Loucy (cell line): ENCODE measurements around the gene IL1F10.

Experiments
- H2AFZ ChIP-seq: fragments of 200-600 bp; sonication (generic); 2 replicates; pipeline ENCODE4 v1.6.0; 2016; ENCODE audit warnings: antibody characterized with exemption, mild to moderate bottlenecking, low read length, moderate library complexity
- H3F3A ChIP-seq: fragments of 200-600 bp; 2 replicates; pipeline ENCODE4 v1.6.0; 2016; ENCODE audit warnings: antibody characterized with exemption, low read depth, mild to moderate bottlenecking
- H3K27me3 ChIP-seq: fragments of 200-600 bp; sonication (generic); 2 replicates; pipeline ENCODE4 v1.6.1; 2014; ENCODE audit warnings: low read length, mild to moderate bottlenecking; ENCODE audit not compliant: insufficient read depth, poor library complexity, severe bottlenecking
- H3K36me3 ChIP-seq: fragments of 200-600 bp; sonication (generic); 2 replicates; pipeline ENCODE4 v1.6.1; 2016; ENCODE audit warnings: low read length; ENCODE audit not compliant: insufficient read depth
- H3K4me1 ChIP-seq: fragments of 200-600 bp; sonication (generic); 2 replicates; pipeline ENCODE4 v1.5.1; 2014; ENCODE audit warnings: low read length, mild to moderate bottlenecking; ENCODE audit not compliant: insufficient read depth, poor library complexity, severe bottlenecking
- H3K4me2 ChIP-seq: fragments of 200-600 bp; sonication (generic); 2 replicates; pipeline ENCODE4 v1.6.0; 2014; ENCODE audit warnings: antibody characterized with exemption, low read length, low read depth, mild to moderate bottlenecking; ENCODE audit not compliant: poor library complexity, severe bottlenecking
- H3K4me3 ChIP-seq: fragments of 200-600 bp; sonication (generic); 2 replicates; pipeline ENCODE4 v1.5.1; 2014; ENCODE audit warnings: low read length, mild to moderate bottlenecking, mixed read lengths; ENCODE audit not compliant: poor library complexity, severe bottlenecking
- H3K79me2 ChIP-seq: fragments of 200-600 bp; sonication (generic); 2 replicates; pipeline ENCODE4 v1.6.1; 2014; ENCODE audit warnings: low read length; ENCODE audit not compliant: insufficient read depth
- H3K9ac ChIP-seq: fragments of 200-600 bp; sonication (generic); 2 replicates; pipeline ENCODE4 v1.6.0; 2014; ENCODE audit warnings: mild to moderate bottlenecking, low read depth, low read length, moderate library complexity; ENCODE audit not compliant: poor library complexity, severe bottlenecking
- H3K9me2 ChIP-seq: fragments of 200-600 bp; sonication (generic); replicated peaks from 2 replicates; pipeline ENCODE4 v1.6.1; 2016; ENCODE audit warnings: low read depth, low read length, mixed read lengths
- H3K9me3 ChIP-seq: fragments of 200-600 bp; sonication (generic); 2 replicates; pipeline ENCODE4 v1.6.1; 2014; ENCODE audit warnings: mild to moderate bottlenecking, antibody characterized with exemption, low read length, low read depth; ENCODE audit not compliant: insufficient read depth
- H4K20me1 ChIP-seq: fragments of 200-600 bp; sonication (generic); 2 replicates; pipeline ENCODE4 v1.6.0; 2014; ENCODE audit warnings: antibody characterized with exemption, low read length, mild to moderate bottlenecking; ENCODE audit not compliant: insufficient read depth, poor library complexity, severe bottlenecking
- EZH2phosphoT487 ChIP-seq: fragments of 200-600 bp; IDR thresholded peaks from 2 replicates; pipeline ENCODE4 v1.6.1; 2018; ENCODE audit warnings: antibody characterized with exemption, mild to moderate bottlenecking, moderate library complexity, borderline replicate concordance
- TF ChIP-seq, protein P1 (sequence below): fragments of 200-600 bp; sonication (generic); conservative IDR thresholded peaks from 2 replicates; pipeline ENCODE4 v1.5.1; 2014; ENCODE audit warnings: mild to moderate bottlenecking, antibody characterized with exemption, low read length

Gene IL1F10

DNA sequence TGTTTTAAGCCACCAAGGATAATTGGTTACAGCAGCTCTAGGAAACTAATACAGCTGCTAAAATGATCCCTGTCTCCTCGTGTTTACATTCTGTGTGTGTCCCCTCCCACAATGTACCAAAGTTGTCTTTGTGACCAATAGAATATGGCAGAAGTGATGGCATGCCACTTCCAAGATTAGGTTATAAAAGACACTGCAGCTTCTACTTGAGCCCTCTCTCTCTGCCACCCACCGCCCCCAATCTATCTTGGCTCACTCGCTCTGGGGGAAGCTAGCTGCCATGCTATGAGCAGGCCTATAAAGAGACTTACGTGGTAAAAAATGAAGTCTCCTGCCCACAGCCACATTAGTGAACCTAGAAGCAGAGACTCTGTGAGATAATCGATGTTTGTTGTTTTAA lies 3.5 kb upstream of the IL1F10 start:
- Histone ChIP-seq H3K9me3 (no peaks in the 10 kb centered on the region), H3K9ac (no peak overlapping the region), H3K79me2 (no peaks in the 10 kb centered on the region), H3K36me3 (no peaks in the 10 kb centered on the region), H3K27me3 (no peaks in the 10 kb centered on the region), H4K20me1 (no peaks in the 10 kb centered on the region), H3K4me2 (no peak overlapping the region), H3F3A (no peaks in the 10 kb centered on the region), H2AFZ (no peak overlapping the region), H3K9me2 (no peaks in the 10 kb centered on the region), H3K4me3 (no peak overlapping the region), H3K4me1 (no peaks in the 10 kb centered on the region)
- no peak for TF ChIP-seq EZH2phosphoT487
- TF ChIP-seq, protein P1, sequence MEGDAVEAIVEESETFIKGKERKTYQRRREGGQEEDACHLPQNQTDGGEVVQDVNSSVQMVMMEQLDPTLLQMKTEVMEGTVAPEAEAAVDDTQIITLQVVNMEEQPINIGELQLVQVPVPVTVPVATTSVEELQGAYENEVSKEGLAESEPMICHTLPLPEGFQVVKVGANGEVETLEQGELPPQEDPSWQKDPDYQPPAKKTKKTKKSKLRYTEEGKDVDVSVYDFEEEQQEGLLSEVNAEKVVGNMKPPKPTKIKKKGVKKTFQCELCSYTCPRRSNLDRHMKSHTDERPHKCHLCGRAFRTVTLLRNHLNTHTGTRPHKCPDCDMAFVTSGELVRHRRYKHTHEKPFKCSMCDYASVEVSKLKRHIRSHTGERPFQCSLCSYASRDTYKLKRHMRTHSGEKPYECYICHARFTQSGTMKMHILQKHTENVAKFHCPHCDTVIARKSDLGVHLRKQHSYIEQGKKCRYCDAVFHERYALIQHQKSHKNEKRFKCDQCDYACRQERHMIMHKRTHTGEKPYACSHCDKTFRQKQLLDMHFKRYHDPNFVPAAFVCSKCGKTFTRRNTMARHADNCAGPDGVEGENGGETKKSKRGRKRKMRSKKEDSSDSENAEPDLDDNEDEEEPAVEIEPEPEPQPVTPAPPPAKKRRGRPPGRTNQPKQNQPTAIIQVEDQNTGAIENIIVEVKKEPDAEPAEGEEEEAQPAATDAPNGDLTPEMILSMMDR = no peak

DNA sequence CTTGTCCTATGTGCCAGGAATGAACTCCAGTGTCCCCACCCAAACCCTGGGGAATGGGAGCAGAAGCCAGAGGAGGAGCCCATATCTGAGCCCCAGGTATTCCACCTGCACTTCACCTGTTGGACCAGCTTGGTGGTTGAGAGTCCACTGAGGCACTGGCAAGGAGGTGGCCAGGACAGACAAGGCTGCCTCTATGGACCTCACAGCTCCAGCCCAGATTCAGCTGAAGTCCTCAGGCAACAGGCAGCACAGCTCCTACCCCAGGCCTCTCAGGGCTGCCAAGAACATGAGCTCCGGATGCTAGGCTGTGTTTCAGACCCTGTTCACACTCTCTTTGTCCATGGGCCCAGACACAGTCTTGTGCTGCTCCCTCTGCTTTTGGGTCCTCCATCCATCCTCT lies 2.9 kb upstream of the IL1F10 start:
- H3K9ac ChIP-seq = no peak overlapping the region
- no peaks in the 10 kb centered on the region for H3K27me3 ChIP-seq
- H3K4me3 ChIP-seq = no peak overlapping the region
- H3K4me1 ChIP-seq = no peaks in the 10 kb centered on the region
- no peaks in the 10 kb centered on the region for H4K20me1 ChIP-seq
- no peak overlapping the region for H2AFZ ChIP-seq
- H3K9me2 ChIP-seq = no peaks in the 10 kb centered on the region
- no peak overlapping the region for H3K4me2 ChIP-seq
- H3K79me2 ChIP-seq = no peaks in the 10 kb centered on the region
- no peaks in the 10 kb centered on the region for H3F3A ChIP-seq
- H3K36me3 ChIP-seq = no peaks in the 10 kb centered on the region
- H3K9me3 ChIP-seq = no peaks in the 10 kb centered on the region
- no peak for TF ChIP-seq EZH2phosphoT487
- TF ChIP-seq, protein P1 = no peak

DNA sequence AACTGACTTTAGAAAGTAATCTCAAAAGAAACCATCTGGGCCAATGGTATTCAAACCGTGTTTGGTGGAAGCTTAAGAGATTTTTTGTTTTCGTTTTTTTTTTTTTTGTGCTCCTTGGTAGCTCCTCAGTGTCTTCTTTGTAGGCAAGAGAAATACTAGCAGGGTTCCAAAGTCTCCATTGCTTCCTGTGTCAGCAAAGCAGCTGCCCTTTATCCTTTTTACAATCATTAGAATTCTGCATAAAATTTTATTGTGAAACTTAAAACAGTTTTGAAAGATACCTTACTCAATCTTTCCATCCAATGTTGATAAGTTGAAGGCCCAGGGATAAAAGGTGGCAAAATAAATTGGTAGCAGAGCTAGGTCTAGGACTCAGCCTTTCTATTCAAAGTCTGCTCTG lies 479 bp downstream of the IL1F10 start:
- no peaks in the 10 kb centered on the region for H3K4me1 ChIP-seq
- TF ChIP-seq, protein P1 = no peak
- no peak for TF ChIP-seq EZH2phosphoT487
- no peaks in the 10 kb centered on the region for H4K20me1 ChIP-seq
- no peak overlapping the region for H3K4me2 ChIP-seq
- H3K36me3 ChIP-seq = no peaks in the 10 kb centered on the region
- no peaks in the 10 kb centered on the region for H3F3A ChIP-seq
- no peaks in the 10 kb centered on the region for H3K9me2 ChIP-seq
- H2AFZ ChIP-seq = no peak overlapping the region
- H3K79me2 ChIP-seq = no peaks in the 10 kb centered on the region
- H3K27me3 ChIP-seq = no peaks in the 10 kb centered on the region
- H3K4me3 ChIP-seq = no peak overlapping the region
- no peaks in the 10 kb centered on the region for H3K9me3 ChIP-seq
- H3K9ac ChIP-seq = no peak overlapping the region
